Fibroblast of villous mesenchyme (primary cell): ENCODE measurements around the gene CRMP1. TPM values are rescaled to one million over a fixed set of nuclear protein-coding genes. Genes with fewer than 3 reads are reported as not detected.
A peak's percentile ranks its signal among the peaks of the same experiment; 100 is the strongest.

ENCODE experiments used
- DNase-seq: peaks from one replicate; pipeline ENCODE4 v3.0.0-alpha.2; 2010; ENCODE audit warnings: low read depth
- H3K4me3 ChIP-seq: 2 replicates; pipeline ENCODE4 v1.5.1; 2011; ENCODE audit warnings: low read depth, mild to moderate bottlenecking, low read length
- total RNA-seq: library from RNA; depleted of rRNA; stranded (reverse); fragments of >200 nt; gene quantifications from 2 replicates; pipeline ENCODE4 v1.2.3, GENCODE V29; 2012
- TF ChIP-seq, protein P1 (sequence below): IDR thresholded peaks from 2 replicates; pipeline ENCODE4 v1.5.1; 2012; ENCODE audit warnings: low read depth, mild to moderate bottlenecking, low read length; ENCODE audit not compliant: insufficient read depth

The CRMP1 gene
- under 0.01 TPM in 1 of 2 replicates, not detected in the other for total RNA-seq

DNA sequence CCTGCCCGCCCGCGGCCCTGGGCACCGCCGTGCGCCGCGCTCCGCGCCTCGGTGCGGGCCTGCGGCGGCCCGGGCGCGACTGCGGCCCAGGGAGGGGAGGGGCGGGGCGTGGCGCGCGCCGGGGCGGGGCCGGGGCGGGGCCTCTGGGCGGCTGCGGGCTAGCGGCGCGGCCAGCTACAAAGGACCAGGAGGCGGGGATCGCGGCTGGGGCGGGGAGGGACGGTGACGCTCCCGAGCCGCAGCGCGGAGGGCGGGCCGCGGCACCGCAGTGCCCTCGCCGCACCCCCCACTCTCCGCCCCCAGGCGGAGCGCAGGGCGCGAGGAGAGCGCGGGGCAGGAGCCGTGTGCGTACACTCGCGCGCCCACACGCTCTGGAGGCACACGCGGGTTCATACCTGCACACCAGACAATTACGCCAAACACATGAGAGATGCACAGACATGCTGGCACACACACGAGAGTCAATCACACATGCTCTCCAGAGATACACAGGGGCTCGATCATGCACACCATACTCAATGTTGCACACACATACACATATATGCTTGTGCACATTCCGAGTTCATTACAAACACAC is at the start of gene CRMP1:
CRMP1 (minus strand) TSS at position 83 of the 577 bp plus-strand sequence. CDS start 117 bp downstream, outside the sequence.
- no peak within 1 kb of the TSS for H3K4me3 ChIP-seq
- no peak for DNase-seq
- TF ChIP-seq, protein P1, sequence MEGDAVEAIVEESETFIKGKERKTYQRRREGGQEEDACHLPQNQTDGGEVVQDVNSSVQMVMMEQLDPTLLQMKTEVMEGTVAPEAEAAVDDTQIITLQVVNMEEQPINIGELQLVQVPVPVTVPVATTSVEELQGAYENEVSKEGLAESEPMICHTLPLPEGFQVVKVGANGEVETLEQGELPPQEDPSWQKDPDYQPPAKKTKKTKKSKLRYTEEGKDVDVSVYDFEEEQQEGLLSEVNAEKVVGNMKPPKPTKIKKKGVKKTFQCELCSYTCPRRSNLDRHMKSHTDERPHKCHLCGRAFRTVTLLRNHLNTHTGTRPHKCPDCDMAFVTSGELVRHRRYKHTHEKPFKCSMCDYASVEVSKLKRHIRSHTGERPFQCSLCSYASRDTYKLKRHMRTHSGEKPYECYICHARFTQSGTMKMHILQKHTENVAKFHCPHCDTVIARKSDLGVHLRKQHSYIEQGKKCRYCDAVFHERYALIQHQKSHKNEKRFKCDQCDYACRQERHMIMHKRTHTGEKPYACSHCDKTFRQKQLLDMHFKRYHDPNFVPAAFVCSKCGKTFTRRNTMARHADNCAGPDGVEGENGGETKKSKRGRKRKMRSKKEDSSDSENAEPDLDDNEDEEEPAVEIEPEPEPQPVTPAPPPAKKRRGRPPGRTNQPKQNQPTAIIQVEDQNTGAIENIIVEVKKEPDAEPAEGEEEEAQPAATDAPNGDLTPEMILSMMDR: no peak

DNA sequence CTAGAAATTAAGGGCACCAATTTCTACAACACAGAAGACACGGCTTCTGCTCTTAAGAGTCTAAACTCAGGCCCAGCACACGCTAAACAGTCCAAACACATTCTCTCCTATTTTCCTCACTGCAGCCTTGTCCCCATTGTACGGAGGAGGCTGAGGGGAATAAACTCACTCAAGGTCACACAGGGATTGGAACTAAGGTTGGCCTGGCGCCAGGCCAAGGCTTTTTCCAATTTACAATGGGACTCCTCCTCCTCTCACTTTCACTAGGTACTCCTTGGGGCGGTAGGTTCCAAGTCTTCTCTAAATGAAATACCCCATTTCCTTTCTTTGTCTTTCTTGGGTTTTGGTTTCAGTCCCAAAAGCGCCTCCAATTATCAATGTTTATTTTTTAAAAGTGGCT is 48.7 kb upstream of the CRMP1 start:
- TF ChIP-seq, protein P1: no peak
- H3K4me3 ChIP-seq: no peak overlapping the region
- DNase-seq: no peak

GRCh38 chr4:5940470-5941203 is 47.8 kb upstream of the CRMP1 start:
- TF ChIP-seq, protein P1: no peak
- H3K4me3 ChIP-seq: no peak overlapping the region
- peak; percentile 3 for DNase-seq

DNA sequence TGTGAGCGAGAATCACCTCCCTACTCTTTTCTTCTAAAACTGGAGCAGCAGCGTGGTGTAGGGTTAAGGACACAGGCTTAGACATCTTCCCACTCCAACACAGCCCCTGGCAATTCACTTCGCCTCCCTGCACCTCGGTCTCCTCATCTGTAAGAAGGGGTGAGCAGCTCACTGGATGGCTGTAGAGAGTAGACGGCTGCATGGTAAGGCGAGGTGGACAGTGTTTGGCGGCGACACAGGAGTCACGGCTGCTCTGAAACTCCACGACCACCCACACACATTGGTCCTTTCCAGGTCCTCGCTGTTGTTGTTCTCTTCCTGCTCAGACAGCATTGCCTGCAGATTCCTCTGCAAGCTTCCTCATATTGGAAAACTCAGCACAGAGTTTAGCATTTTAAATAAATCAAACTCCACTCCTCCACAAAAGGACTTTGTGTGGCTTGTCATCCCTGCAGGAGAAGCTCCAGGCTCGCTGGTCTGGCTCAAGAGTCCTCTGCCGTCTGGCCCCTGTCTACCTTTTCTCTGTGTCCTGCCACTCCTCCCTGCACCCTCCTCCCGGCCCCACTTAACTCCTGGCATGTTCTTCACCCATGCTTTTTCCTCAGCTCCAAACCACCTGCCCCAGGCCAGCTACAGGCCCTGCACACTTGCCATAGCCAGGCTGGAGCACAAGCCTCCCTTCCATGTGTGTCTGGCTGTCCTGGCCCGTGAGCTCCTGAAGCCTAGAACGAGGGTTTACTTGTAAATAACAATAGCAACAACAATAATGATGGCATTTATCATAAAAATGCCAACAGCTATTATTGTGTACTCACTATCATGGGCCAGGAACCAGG is 41.3 kb upstream of the CRMP1 start:
- TF ChIP-seq, protein P1: no peak
- no peak overlapping the region for H3K4me3 ChIP-seq
- no peak for DNase-seq

DNA sequence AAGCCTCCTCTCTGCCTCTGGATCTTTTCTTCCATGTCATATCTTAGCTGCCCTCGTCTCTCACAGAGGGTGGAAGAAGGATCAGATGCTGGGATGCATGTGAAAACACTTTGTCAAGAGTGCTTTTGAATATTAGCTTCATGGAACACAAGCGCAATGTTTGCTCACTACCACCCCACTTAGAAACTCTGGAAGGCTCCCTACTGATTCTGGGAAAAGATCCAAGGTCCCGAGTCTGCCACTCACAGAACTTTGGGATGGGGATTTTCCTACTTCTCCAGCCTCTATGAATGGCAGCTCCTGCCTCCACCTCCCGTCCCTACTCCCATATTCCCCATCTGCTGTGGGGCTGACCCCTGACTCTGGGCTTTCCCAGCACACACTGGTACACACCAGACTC is 40.2 kb upstream of the CRMP1 start:
- TF ChIP-seq, protein P1: no peak
- DNase-seq: no peak
- H3K4me3 ChIP-seq: no peak overlapping the region

DNA sequence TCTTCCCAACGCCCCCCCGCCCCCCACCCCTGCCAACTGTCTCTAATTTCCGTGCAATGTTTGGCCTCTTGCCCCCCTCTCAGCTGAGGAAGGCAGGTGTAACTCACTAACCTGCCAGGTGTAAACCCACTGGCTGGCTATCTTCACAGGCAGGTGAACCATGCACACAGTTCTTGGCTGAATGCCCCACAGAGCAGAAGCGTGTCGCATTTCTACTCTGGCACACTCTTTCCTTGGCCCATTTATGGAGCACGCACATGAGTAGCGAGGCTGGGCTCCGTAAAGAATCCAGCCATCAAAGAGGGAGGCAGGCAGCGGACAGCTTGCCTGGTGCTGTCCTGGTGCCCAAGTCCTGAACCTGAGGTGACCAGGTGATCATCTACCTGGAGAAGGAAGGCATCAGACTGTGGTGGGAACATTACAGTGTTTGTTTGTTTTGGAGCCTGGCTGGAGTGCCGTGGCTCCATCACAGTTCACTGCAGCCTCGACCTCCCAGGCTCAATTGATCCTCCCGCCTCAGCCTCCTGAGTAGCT is 39.2 kb upstream of the CRMP1 start:
- no peak overlapping the region for H3K4me3 ChIP-seq
- TF ChIP-seq, protein P1: no peak
- DNase-seq: no peak
